Heart left ventricle (tissue), 16 donors: ENCODE results near the gene ZBTB42. TPM values are rescaled to one million over a fixed set of nuclear protein-coding genes. Genes with fewer than 3 reads are reported as not detected.

ENCODE experiments used
- ATAC-seq, 4 donors: fragments of 200-7000 bp; cut with Tn5 transposase; one replicate each; pipeline ENCODE4 v1.9.1; 2020 to 2022; ENCODE audit warnings: moderate library complexity in 4 of 4, mild to moderate bottlenecking in 3 of 4, moderate number of reproducible peaks in 1 of 4
- DNase-seq, 5 donors: peaks; one replicate each; pipeline ENCODE4 v3.0.0-alpha.2; 2020
- H3K27ac ChIP-seq, 12 donors: fragments of 200-600 bp; sonication (generic) in 4 of 12; one replicate each; pipeline versions ENCODE4 v1.5.0 to v1.8.0; 2016 to 2022; ENCODE audit warnings: mild to moderate bottlenecking in 2 of 12
- H3K27me3 ChIP-seq, 9 donors: fragments of 200-600 bp; sonication (generic) in 2 of 9; one replicate each; pipeline versions ENCODE4 v1.5.1 to v1.8.0; 2016 to 2022; ENCODE audit warnings: mild to moderate bottlenecking in 3 of 9
- H3K36me3 ChIP-seq, 9 donors: fragments of 200-600 bp; sonication (generic) in 2 of 9; one replicate each; pipeline versions ENCODE4 v1.5.0 to v1.8.0; 2018 to 2022; ENCODE audit warnings: mild to moderate bottlenecking in 2 of 9
- H3K4me1 ChIP-seq, 12 donors: fragments of 200-600 bp; sonication (generic) in 4 of 12; one replicate each; pipeline versions ENCODE4 v1.5.0 to v1.8.0; 2016 to 2022; ENCODE audit warnings: mild to moderate bottlenecking in 3 of 12
- H3K4me3 ChIP-seq, 12 donors: fragments of 200-600 bp; sonication (generic) in 4 of 12; one replicate each; pipeline versions ENCODE4 v1.5.0 to v1.8.0; 2017 to 2022; ENCODE audit warnings: mild to moderate bottlenecking in 9 of 12, moderate library complexity in 4 of 12
- H3K9me3 ChIP-seq, 12 donors: fragments of 200-600 bp; sonication (generic) in 4 of 12; one replicate each; pipeline versions ENCODE4 v1.5.0 to v1.8.0; 2016 to 2022; ENCODE audit warnings: mild to moderate bottlenecking in 1 of 12
- POLR2A ChIP-seq, 2 donors: fragments of 450-650 bp; IDR thresholded peaks; one replicate each; pipeline ENCODE4 v1.6.1; 2017; ENCODE audit warnings: antibody characterized with exemption in 2 of 2, mild to moderate bottlenecking in 2 of 2, moderate library complexity in 2 of 2
- WGBS, 4 donors: extraction: QIAGEN DNeasy Blood & Tissue Kit in 2 of 4; methylation state at CpG; one replicate each; pipeline versions ENCODE4 v1.1.5 to v1.1.7; 2013 to 2018; 5-methylcytosine and 5-hydroxymethylcytosine counted together
- intact Hi-C, 10 donors: fragments of 100-400 bp; cut with DNase I; formaldehyde crosslinking; loops; one replicate each; pipeline versions ENCODE4 v1.11.1 to v1.14.2; 2022
- polyA plus RNA-seq, 2 donors: library from polyadenylated mRNA; stranded (reverse); fragments of 200-250 nt; gene quantifications; one replicate each; pipeline ENCODE4 v1.2.3, GENCODE V29; 2013
- total RNA-seq, 9 donors: library from RNA; depleted of rRNA in 2 of 9; stranded (reverse); fragments of >200 nt in 2 of 9; fragmentation: NEBNext Ultra II Directional in 3 of 9; extraction: Animal tissue kit (Norgen Biotek cat#: 25700) in 3 of 9; gene quantifications; one replicate each; pipeline versions ENCODE4 v1.1.0 to v1.2.4, GENCODE V29; 2016 to 2023
- TF ChIP-seq, protein P1 (sequence below), 12 donors: fragments of 200-600 bp; sonication (generic) in 4 of 12; IDR thresholded peaks; one replicate each; pipeline versions ENCODE4 v1.5.0 to v1.8.0; 2018 to 2022; ENCODE audit warnings: antibody characterized with exemption in 12 of 12, mild to moderate bottlenecking in 5 of 12
- donor health status: ischemic (EF 13 %, LVEDD 7.1; RV severe dilation, severe dysfunction).
- donor health status: healthy with polysubstance abuse.
- donor health status: DM: no; HTN: yes; CAD: no.
- donor health status: DM: no; HTN: no; CAD: no.
- donor health status: ischemic (EF 25% LVEDD 6.9; RV normal size, moderate dysfunction).
- donor health status: ischemic (EF 25% LVEDD 5.7; RV mildly dilated, moderate dysfunction).
- donor health status: healthy.
- donor health status: DM: yes; HTN: yes; CAD: no.
- donor health status: ischemic (EF 35%, LVEDD 5.7; RV mildly dilated, moderate dysfunction).
- donor health status: nonischemic (EF 11% LVEDD 7.7; RV severe dilation, severe dysfunction).
- donor health status: DM: yes; HTN: yes; CAD: no.
- donor health status: PGD.
- donor health status: ischemic (EF 29% LVEDD 5.4; RV normal size, mild dysfunction).
- donor health status: nonischemic (EF 23%, LVEDD 6.1; RV moderate dilation, normal function).

ZBTB42 gene
- total and polyA plus RNA-seq, 11 donors = 4.2 to 12.9 (median 7.4) TPM

DNA sequence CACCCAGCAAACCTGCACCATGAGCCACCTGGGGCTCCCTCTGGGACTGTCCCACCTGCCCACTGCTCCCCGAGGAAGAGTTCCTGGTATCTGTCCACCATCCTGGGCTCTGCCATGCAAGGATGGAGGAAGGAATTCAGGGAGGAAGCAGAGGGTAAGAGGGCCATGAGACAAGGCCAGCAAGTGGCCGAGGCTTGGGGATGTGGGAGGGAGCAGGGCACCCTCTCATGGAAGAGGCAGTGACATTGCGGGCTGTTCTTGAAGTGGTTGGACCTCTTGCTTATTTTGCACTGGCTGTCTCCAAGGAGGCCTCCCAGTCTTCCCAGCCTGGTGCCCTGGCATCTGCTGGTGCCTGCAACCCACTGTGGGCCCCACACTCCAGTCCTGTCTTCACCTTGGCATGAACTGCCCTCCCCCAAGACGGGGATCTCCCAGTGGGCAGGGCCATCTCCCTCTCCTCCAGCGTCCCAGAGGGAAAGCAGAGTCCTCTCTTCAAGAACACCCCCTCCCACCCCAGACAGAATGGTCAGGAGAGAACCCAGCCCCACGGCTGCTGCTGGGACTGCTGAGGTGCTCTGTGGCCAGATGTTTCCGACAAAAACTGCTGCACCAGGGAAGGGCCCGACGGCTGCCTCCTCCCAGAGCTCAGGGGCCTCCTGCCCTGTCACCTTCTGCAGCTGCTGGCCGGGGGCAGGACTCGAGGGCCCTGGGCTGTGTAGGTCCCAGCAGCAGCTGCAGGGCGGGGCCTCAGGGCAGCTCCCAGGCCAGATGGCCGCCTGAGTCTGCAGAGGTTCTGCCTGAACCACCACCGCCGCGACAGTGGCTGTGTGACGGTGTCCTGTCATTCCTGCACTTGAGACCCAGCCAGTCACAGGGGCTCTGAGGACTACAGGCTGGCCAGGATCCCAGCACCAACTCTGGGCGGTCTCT, 3.5 kb upstream of the ZBTB42 start:
- Histone ChIP-seq H3K27me3 (no peaks in the 10 kb centered on the region), H3K4me3 (peak overlapping the region in 1 of 12 donors; percentile 9), H3K27ac (peak overlapping the region in 11 of 12 donors; percentile 42 to 98 (median 64)), H3K9me3 (no peaks in the 10 kb centered on the region), H3K36me3 (peaks cover 0 to 2% (median 0%) of the 10 kb centered on the region in 9 donors), H3K4me1 (peaks cover 13 to 77% (median 61%) of the 10 kb centered on the region in 12 donors)
- intact Hi-C loops = no loop called here
- ATAC-seq (peak in 3 of 4 donors; percentile 4 to 18 (median 11)), DNase-seq (peak in 3 of 5 donors; percentile 57 to 79 (median 72))
- TF ChIP-seq, protein P1, sequence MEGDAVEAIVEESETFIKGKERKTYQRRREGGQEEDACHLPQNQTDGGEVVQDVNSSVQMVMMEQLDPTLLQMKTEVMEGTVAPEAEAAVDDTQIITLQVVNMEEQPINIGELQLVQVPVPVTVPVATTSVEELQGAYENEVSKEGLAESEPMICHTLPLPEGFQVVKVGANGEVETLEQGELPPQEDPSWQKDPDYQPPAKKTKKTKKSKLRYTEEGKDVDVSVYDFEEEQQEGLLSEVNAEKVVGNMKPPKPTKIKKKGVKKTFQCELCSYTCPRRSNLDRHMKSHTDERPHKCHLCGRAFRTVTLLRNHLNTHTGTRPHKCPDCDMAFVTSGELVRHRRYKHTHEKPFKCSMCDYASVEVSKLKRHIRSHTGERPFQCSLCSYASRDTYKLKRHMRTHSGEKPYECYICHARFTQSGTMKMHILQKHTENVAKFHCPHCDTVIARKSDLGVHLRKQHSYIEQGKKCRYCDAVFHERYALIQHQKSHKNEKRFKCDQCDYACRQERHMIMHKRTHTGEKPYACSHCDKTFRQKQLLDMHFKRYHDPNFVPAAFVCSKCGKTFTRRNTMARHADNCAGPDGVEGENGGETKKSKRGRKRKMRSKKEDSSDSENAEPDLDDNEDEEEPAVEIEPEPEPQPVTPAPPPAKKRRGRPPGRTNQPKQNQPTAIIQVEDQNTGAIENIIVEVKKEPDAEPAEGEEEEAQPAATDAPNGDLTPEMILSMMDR (IDR thresholded peaks at IDR 0.05) = no peak
- TF ChIP-seq POLR2A (IDR thresholded peaks at IDR 0.05) = no peak
- 34 to 60% (median 38%) methylated on average over 4 to 18 of the region's 18 CpGs for WGBS, 4 donors

DNA sequence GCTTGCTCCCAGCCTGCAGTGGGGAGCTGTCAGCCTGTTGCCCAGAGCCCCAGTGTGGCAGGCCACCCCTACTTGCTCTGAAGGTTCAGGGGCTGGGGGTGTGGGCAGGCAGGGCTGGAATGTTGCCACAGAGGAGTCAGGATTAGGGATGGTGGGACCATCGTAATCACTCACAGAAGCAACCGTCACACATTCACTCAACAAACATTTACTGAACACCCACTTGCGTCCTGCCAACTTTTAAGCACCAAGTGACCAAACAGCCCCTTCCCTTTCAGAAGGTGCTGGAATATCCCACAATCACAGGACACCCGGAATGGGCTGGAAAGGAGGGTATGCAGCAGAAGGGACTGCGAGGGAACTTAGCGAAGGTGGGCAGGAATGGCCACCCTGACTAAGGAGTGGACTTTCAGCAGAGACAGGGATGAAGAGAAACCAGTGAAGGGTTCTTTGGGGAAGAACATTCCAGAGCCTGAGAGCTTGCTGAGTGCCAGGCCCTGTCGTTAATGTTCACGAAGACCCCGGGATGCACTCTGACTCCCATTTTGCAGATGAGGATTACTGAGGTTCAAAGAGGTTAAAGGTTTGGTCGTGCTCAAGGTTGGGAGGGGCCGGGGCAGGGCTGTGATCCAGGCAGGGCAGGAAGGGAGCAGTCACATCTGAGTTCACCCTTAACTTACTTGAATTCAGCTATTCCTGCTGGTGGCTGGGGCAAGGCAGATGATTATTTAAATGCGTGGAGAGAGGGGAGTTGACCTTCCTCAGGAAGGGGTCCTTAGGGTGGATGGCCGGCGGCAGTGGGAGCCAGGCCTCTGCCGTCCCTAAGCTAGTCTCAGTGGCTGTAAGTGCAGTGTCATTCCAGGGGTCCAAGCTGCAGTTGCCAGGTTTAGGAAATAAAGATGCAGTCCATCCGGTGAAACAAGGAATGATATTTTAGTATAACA, 2.3 kb upstream of the ZBTB42 start:
- no peaks in the 10 kb centered on the region for H3K36me3 ChIP-seq
- no peak for DNase-seq
- no peak overlapping the region for H3K4me3 ChIP-seq
- peak overlapping the region in 11 of 12 donors; percentile 84 to 99 (median 95) for H3K27ac ChIP-seq
- no peak for ATAC-seq
- 69 to 77% (median 73%) methylated on average over 16 of the region's 16 CpGs for WGBS, 4 donors
- peaks cover 13 to 72% (median 51%) of the 10 kb centered on the region in 12 donors for H3K4me1 ChIP-seq
- no peak for TF ChIP-seq POLR2A (IDR thresholded peaks at IDR 0.05)
- TF ChIP-seq, protein P1 (IDR thresholded peaks at IDR 0.05) = no peak
- intact Hi-C loops = no loop called here
- H3K27me3 ChIP-seq = no peaks in the 10 kb centered on the region
- H3K9me3 ChIP-seq = no peaks in the 10 kb centered on the region

DNA sequence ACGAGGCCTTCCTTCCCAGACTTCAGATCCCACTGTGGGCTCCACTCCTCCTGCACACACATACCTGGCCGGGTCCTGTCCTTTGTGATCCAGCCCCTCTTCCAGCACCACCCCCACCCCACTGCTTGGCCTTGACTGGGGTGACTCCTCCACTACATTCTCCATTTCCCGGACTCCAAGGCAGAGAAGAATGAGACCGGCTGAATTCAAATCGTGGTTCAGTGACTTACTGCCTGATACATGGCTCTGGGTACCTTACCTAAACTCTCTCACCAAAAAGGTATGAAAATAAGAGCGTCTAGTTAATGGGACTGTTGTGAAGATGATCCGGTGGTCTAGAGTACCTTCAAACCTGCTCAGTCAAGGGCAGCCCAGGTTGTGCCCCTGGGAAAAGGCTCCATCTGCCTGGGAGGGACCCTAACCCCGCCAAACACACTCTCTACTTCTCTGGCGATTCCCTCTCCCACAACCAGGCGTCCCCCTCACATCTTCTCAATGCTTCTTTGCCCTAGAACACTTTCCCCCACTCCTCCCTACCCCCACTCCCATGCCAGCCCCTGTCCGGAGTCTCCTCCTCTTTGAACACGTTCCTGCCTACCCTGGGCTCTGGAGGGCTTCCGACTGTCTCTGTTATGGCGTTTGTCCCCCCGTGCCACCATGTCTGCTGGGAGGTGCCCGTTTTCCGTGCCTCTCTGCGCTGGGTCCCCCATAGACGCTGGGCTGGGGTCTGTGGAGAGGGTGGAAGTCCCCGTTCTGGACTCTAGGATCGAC, 1.5 kb upstream of the ZBTB42 start:
- TF ChIP-seq POLR2A (IDR thresholded peaks at IDR 0.05) = no peak
- TF ChIP-seq, protein P1 (IDR thresholded peaks at IDR 0.05) = no peak
- H3K27me3 ChIP-seq = no peaks in the 10 kb centered on the region
- H3K9me3 ChIP-seq = no peaks in the 10 kb centered on the region
- ATAC-seq (no peak), DNase-seq (peak in 1 of 5 donors; percentile 55)
- peaks cover 7 to 64% (median 43%) of the 10 kb centered on the region in 12 donors for H3K4me1 ChIP-seq
- 39 to 45% (median 45%) methylated on average over 21 of the region's 21 CpGs for WGBS, 4 donors
- peak overlapping the region; percentile 83 to 99 (median 95) for H3K27ac ChIP-seq
- peak overlapping the region in 11 of 12 donors; percentile 40 to 87 (median 82) for H3K4me3 ChIP-seq
- intact Hi-C loops = no loop called here
- H3K36me3 ChIP-seq = no peaks in the 10 kb centered on the region
